AG10803 (cell line): Measurements from ENCODE around the gene FAM89B.

ENCODE experiments used
- DNase-seq: peaks from one replicate; pipeline ENCODE4 v3.0.0; 2010; ENCODE audit warnings: low read depth
- H3K4me3 ChIP-seq: 2 replicates; pipeline ENCODE4 v1.5.1; 2011; ENCODE audit warnings: mild to moderate bottlenecking, low read length, control low read depth
- CTCF ChIP-seq: conservative IDR thresholded peaks from 2 replicates; pipeline ENCODE4 v1.5.1; 2011; ENCODE audit warnings: mild to moderate bottlenecking, low read length, control low read depth, inconsistent platforms

Gene FAM89B

GRCh38 chr11:65549096-65549495 lies 23.2 kb upstream of the FAM89B start:
- no peak for TF ChIP-seq CTCF
- H3K4me3 ChIP-seq: no peak overlapping the region
- no peak for DNase-seq

GRCh38 chr11:65551572-65552387 lies 20.6 kb upstream of the FAM89B start:
- TF ChIP-seq CTCF: peak; percentile 39
- no peak for DNase-seq
- no peak overlapping the region for H3K4me3 ChIP-seq

DNA sequence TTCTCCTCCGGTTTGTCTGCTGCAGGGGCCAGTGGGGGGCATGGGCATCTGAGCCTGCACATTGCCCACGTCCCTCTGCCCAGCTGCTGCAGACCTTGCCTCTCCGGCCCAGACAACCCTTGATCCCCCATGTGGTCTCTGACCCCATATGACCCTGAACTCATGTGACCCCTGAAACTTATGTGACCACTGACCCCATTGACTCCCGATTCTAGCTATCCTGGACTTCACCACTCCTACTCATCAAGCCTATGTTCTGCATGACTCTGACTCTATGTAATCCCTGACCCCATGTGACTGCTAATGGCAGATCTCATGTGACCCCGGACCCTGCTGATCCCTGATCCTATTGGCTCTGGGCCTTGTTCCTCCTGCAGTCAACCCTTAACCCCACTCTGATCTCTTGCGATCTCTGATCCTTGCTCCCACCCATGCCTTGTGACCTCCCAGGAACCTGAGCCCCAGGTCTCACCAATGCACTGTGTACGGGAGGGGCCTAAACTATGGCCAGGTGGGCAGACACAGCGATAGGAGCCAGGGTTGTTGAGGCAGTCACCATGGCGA lies 19.9 kb upstream of the FAM89B start:
- no peak for DNase-seq
- TF ChIP-seq CTCF: no peak
- H3K4me3 ChIP-seq: no peak overlapping the region

DNA sequence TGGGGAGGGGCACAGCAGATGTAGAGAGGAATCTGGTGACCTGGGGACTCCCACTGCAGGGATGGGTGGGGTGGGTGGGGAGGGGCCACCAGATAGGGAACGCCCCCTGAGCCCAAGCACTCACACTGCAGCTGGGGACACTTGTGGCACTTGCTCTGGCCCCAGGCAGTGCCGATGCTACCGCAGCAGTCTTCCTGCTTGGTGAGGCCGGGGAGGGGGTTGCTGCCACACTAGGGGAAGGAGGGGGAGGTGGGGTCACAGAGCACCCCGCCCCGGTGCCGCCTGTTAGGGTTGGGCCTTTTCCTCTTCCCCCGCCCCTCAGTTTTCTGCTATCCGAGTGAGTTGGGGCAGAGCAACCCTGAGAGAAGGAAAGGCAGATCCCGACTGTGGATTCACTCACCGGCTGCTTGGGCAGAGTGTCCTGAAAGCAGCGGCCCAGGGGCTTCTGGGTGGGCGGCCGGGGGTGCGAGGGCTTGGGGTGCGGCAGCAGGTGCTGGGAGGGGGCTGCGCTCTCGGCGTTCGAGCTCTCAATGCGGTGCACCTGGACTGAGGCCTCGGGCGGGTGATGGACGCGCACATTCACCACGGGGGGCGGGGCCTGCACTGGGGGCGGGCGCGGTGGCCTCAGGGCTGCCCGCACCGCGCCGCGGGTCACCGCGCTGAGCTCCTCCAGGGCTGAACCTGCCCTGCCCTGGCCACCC lies 18.9 kb upstream of the FAM89B start:
- no peak for DNase-seq
- no peak for TF ChIP-seq CTCF
- H3K4me3 ChIP-seq: no peak overlapping the region

- no peak overlapping the region for H3K4me3 ChIP-seq
- DNase-seq: no peak
- TF ChIP-seq CTCF: no peak
Observed at GRCh38 chr11:65554057-65554818, 18.1 kb upstream of the FAM89B start.

DNA sequence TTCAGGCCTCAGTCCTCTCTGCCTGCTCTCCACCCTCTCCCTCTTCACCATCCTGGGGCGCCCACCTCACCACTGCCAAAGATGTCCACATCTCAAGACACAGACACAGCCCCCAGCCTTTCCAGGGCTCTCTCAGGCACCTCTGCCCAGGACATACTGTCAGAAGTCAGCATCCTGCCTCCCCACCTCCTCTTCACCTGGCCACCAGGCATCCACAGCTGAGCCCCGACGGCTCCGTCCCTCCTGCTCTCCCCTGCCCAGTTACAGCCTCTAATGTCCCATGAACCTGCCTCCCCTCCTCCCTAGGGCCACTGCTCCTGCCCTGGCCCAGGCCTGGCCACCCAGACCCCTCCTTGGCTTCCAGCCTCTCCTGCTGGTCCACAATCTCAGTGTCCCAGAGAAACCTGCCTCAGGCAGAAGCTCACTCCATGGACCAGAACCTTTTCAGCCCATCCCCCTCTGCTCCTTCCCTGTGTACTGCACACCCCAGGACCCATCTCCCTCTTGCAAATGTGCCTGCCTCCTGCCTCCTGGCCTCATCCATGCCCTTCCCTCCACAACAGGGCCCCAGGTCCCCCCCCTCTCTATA lies 17.4 kb upstream of the FAM89B start:
- TF ChIP-seq CTCF: no peak
- DNase-seq: no peak
- no peak overlapping the region for H3K4me3 ChIP-seq
